ENCODE measurements around the gene MT3. TPM values are rescaled to one million over a fixed set of nuclear protein-coding genes. Genes with fewer than 3 reads are reported as not detected.

MT3 gene
- total and polyA plus RNA-seq, 2 of the 13 experiments (the other 11 are each of a cell fraction or from before 2014, with no cell fraction given) = not detected

GRCh38 chr16:56561126-56561525 lies 28.2 kb upstream of the MT3 start:
- POLR2A ChIA-PET = no interaction called here
- Histone ChIP-seq H3K36me3 (replicated peaks in 1 of 2; ENCODE audit: control insufficient read depth in 1 of 2, insufficient read depth in 2 of 2, low read length in 2 of 2) (no peaks in the 10 kb centered on the region), H3K79me2 (ENCODE audit: insufficient read depth, low read length) (no peaks in the 10 kb centered on the region), H2AFZ (ENCODE audit: low read length) (no peak overlapping the region), H3K9me3 (ENCODE audit: low read length) (no peaks in the 10 kb centered on the region), H3K27ac (ENCODE audit: extremely low read length, insufficient read depth, low read length) (no peak overlapping the region), H3K4me1 (ENCODE audit: insufficient read depth, low read length) (peaks cover 40% of the 10 kb centered on the region), H3K27me3 (ENCODE audit: control insufficient read depth in 1 of 2, insufficient read depth in 2 of 2, low read length in 2 of 2) (peaks cover 3 to 38% of the 10 kb centered on the region in 2 experiments; a peak in 3 of 5 replicates), H4K20me1 (ENCODE audit: insufficient read depth, low read length) (no peaks in the 10 kb centered on the region), H3K9ac (ENCODE audit: insufficient read depth, low read depth, low read length) (no peak overlapping the region), H3K4me2 (ENCODE audit: low read depth, low read length) (no peak overlapping the region), H3K4me3 (replicated peaks in 1 of 3; ENCODE audit: insufficient read depth in 1 of 3, low read depth in 2 of 3, low read length in 3 of 3) (no peak overlapping the region)
- WGBS (ENCODE audit: low lambda C conversion rate) = 23% methylated on average over 1 of the region's 1 CpG
- in situ Hi-C loops (cut with HindIII; ENCODE audit: extremely low pct_ligation_motif_present, low pct_unique_long_range_greater_than_20kb) = no loop called here
- FAIRE-seq = no peak
- intact Hi-C loops (cut with micrococcal nuclease; ENCODE audit: unreplicated experiment) = no loop called here
- no TSS peak for BruUV-seq (replicated peaks)
- ATAC-seq = no peak
- CTCF ChIA-PET (ENCODE audit: low intra/inter-chr PET ratio, low total read pairs) = no interaction called here
- DNase-seq (ENCODE audit: low spot score) = no peak
- TF ChIP-seq ZNF784 (CRISPR knock-in tag; IDR thresholded peaks at IDR 0.05; ENCODE audit: borderline replicate concordance) (no peak), ZKSCAN8 (CRISPR knock-in tag; IDR thresholded peaks at IDR 0.05; ENCODE audit: borderline replicate concordance) (no peak), NAIF1 (CRISPR knock-in tag; IDR thresholded peaks at IDR 0.05; ENCODE audit: borderline replicate concordance) (no peak), ZNF10 (CRISPR knock-in tag; IDR thresholded peaks at IDR 0.05; ENCODE audit: borderline replicate concordance, low read depth) (no peak), ZBED4 (CRISPR knock-in tag; IDR thresholded peaks at IDR 0.05; ENCODE audit: borderline replicate concordance) (no peak), TOE1 (CRISPR knock-in tag; IDR thresholded peaks at IDR 0.05) (no peak), ZNF770 (CRISPR knock-in tag; IDR thresholded peaks at IDR 0.05) (no peak), ZBTB10 (CRISPR knock-in tag; IDR thresholded peaks at IDR 0.05; ENCODE audit: borderline replicate concordance) (no peak), POGK (CRISPR knock-in tag; conservative IDR thresholded peaks at IDR 0.05) (no peak), CREM (IDR thresholded peaks at IDR 0.05) (no peak), CREM (CRISPR knock-in tag; IDR thresholded peaks at IDR 0.05) (no peak), ZNF780A (CRISPR knock-in tag; IDR thresholded peaks at IDR 0.05) (no peak), BORCS8-MEF2B (CRISPR knock-in tag; IDR thresholded peaks at IDR 0.05) (no peak)

Measured in HepG2 (cell line).